ENCODE data around the gene PDLIM3.

DNA sequence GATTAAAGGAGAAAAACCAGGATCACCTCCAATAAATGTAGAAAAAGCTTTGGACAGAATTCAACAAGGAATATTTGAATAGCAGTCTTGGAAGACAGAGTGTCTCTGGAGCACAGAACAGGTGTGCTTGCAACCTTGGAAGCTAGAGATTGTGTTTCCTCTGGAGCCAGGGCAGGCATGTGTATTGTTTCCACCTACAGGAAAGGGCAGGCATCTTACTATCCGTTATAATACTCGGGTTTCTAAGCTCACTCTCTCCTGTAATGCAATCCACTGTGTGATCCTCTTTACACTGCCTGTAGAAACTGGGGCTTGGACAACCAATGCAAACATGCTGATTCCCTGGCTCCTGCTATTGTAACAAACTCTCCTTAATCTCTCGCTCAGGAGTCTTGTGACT, 78.2 kb downstream of the PDLIM3 start:
- TF ChIP-seq, protein P1, sequence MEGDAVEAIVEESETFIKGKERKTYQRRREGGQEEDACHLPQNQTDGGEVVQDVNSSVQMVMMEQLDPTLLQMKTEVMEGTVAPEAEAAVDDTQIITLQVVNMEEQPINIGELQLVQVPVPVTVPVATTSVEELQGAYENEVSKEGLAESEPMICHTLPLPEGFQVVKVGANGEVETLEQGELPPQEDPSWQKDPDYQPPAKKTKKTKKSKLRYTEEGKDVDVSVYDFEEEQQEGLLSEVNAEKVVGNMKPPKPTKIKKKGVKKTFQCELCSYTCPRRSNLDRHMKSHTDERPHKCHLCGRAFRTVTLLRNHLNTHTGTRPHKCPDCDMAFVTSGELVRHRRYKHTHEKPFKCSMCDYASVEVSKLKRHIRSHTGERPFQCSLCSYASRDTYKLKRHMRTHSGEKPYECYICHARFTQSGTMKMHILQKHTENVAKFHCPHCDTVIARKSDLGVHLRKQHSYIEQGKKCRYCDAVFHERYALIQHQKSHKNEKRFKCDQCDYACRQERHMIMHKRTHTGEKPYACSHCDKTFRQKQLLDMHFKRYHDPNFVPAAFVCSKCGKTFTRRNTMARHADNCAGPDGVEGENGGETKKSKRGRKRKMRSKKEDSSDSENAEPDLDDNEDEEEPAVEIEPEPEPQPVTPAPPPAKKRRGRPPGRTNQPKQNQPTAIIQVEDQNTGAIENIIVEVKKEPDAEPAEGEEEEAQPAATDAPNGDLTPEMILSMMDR (IDR thresholded peaks at IDR 0.05), result no peak
- TF ChIP-seq EP300 (IDR thresholded peaks at IDR 0.05), result no peak
